Neutrophil (primary cell): ENCODE measurements around the gene SLC6A8.
"Not testable (repeated sequence)": the region's sequence is repeated elsewhere in the genome, so short reads cannot be mapped to it uniquely, and the experiment has no call there.

Source experiments
- H3K27ac ChIP-seq: fragments of 200-600 bp; sonication (generic); 2 replicates; pipeline ENCODE4 v1.5.1; 2016; ENCODE audit warnings: mild to moderate bottlenecking, moderate library complexity
- H3K27me3 ChIP-seq: fragments of 200-600 bp; sonication (generic); 2 replicates; pipeline ENCODE4 v1.6.0; 2016; ENCODE audit warnings: mild to moderate bottlenecking
- H3K36me3 ChIP-seq: fragments of 200-600 bp; sonication (generic); 2 replicates; pipeline ENCODE4 v1.5.1; 2017
- H3K4me1 ChIP-seq, 2 experiments: fragments of 200-600 bp in 1 of 2; sonication (generic) in 1 of 2; 1 replicate in 1 of 2; 2 replicates in 1 of 2; pipeline versions ENCODE4 v1.5.1 to v1.6.1; 2013 to 2016; ENCODE audit warnings: low read depth in 1 of 2, low read length in 1 of 2, mild to moderate bottlenecking in 1 of 2, moderate library complexity in 1 of 2; ENCODE audit not compliant: control insufficient read depth in 1 of 2, insufficient read depth in 1 of 2
- H3K4me3 ChIP-seq, 2 experiments: fragments of 200-600 bp in 1 of 2; sonication (generic) in 1 of 2; 1 replicate in 1 of 2; 2 replicates in 1 of 2; pipeline ENCODE4 v1.5.1; 2013 to 2016; ENCODE audit warnings: low read depth in 1 of 2, low read length in 1 of 2, mild to moderate bottlenecking in 1 of 2, moderate library complexity in 1 of 2
- H3K9me3 ChIP-seq: fragments of 200-600 bp; sonication (generic); 2 replicates; pipeline ENCODE4 v1.5.1; 2016
- CTCF ChIP-seq: fragments of 200-600 bp; sonication (generic); IDR thresholded peaks from 2 replicates; pipeline ENCODE4 v1.5.1; 2016; ENCODE audit warnings: antibody characterized with exemption

The SLC6A8 gene

DNA sequence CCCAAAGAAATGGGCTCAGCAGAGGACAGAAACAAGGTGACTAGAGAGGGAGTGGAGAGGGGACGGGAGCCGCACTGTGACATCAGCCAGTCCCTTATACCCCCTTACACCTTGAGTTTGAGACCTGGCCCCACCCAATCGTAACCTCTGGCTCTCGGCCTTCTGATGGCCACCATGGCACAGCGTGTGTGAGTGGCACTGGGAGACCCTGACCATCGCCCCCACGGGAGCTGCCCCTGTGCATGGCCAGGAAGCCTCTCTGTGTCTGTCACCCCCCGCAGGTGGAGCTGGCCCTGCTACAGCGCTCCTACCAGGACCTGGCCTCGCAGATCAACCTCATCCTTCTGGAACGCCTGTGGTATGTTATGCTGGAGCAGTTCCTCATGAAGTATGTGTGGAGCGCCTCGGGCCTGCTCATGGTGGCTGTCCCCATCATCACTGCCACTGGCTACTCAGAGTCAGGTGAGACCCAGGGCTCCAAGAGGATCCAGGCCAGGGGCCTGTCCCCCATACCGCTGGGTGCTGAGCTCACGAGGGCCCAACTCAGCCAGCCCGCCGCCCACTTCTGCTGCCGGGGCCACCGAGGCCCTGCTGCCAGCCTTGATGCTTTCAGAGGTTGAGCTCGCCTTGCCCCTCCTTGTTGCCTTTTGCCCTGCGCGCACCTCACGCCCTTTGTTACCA, 41.4 kb downstream of the SLC6A8 start:
- Histone ChIP-seq H3K4me3 (no peak overlapping the region), H3K27me3 (no peaks in the 10 kb centered on the region), H3K27ac (no peak overlapping the region), H3K4me1 (peaks cover 32 to 33% of the 10 kb centered on the region in 2 experiments), H3K36me3 (peaks cover 6% of the 10 kb centered on the region), H3K9me3 (no peaks in the 10 kb centered on the region)
- TF ChIP-seq CTCF, result no peak

- H3K4me3 ChIP-seq, H3K36me3 ChIP-seq, H3K27ac ChIP-seq, H3K9me3 ChIP-seq, H3K27me3 ChIP-seq: not testable (repeated sequence)
- peaks cover 30 to 31% of the 10 kb centered on the region in 2 experiments for H3K4me1 ChIP-seq
Observed at GRCh38 chrX:153730115-153730514, 42.4 kb downstream of the SLC6A8 start.

- no peaks in the 10 kb centered on the region for H3K27me3 ChIP-seq
- peaks cover 18 to 21% of the 10 kb centered on the region in 2 experiments for H3K4me1 ChIP-seq
- no peak overlapping the region for H3K4me3 ChIP-seq
- no peaks in the 10 kb centered on the region for H3K9me3 ChIP-seq
- H3K27ac ChIP-seq, result no peak overlapping the region
- TF ChIP-seq CTCF, result no peak
- peaks cover 13% of the 10 kb centered on the region for H3K36me3 ChIP-seq
Observed at GRCh38 chrX:153731117-153731844, 43.6 kb downstream of the SLC6A8 start.

GRCh38 chrX:153731845-153732215, 44.1 kb downstream of the SLC6A8 start:
- Histone ChIP-seq H3K36me3 (peaks cover 18% of the 10 kb centered on the region), H3K27ac (no peak overlapping the region), H3K4me1 (peaks cover 16% of the 10 kb centered on the region in 2 experiments), H3K4me3 (no peak overlapping the region), H3K9me3 (no peaks in the 10 kb centered on the region), H3K27me3 (no peaks in the 10 kb centered on the region)
- no peak for TF ChIP-seq CTCF

DNA sequence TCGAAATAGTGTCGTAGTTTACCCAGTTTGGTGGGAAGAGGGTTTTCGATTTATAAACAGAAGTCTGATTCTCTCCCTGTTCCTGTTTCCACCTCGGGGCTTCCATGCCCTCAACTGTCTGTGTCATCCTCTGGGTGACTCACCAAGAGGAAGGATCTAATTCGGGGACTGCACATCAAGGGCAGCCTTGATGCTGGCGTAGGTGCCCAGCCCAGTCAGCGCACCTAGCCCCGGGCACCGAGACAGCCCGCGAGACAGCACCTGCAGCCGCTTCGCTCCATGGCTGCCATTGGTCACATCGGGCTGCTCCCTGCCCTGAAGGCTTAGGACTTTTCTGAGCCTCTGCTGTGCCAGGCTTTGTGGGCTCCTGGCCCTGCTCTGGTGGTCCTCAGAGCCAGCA, 44.7 kb downstream of the SLC6A8 start:
- H3K9me3 ChIP-seq, result no peaks in the 10 kb centered on the region
- H3K36me3 ChIP-seq, result peaks cover 24% of the 10 kb centered on the region
- no peak overlapping the region for H3K27ac ChIP-seq
- H3K4me3 ChIP-seq, result no peak overlapping the region
- H3K27me3 ChIP-seq, result no peaks in the 10 kb centered on the region
- H3K4me1 ChIP-seq, result peaks cover 10% of the 10 kb centered on the region in 2 experiments
- TF ChIP-seq CTCF, result no peak

DNA sequence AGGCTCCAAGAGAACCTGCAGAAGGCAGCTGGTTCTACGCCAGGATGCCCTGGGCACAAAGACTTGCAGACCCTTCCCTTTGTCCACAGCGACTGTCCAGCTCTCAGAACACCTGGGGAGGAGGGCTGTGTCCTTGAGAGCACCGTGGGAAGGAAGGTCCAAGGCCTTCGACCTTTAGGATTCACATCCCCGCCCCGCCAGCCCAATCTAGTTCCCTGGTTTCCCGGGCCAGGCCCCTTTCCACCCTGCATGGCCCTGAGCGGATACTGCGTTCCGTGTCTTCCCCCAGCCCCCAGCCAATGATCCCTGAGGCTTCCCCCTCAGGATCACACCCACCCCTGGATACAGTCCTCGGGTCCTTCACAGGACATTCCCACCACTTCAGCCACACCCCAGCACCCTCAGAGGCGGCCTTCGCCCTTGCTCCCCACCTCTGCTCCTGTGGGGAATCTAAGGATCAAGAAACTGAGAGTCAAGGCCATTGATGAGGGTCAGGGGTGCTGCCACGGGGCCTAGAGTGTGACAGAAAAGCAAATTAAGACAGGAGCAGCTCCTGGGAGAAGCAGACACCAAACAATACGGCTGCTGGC, 46.0 kb downstream of the SLC6A8 start:
- Histone ChIP-seq H3K9me3 (no peaks in the 10 kb centered on the region), H3K27ac (no peak overlapping the region), H3K4me3 (no peak overlapping the region), H3K36me3 (peaks cover 36% of the 10 kb centered on the region), H3K27me3 (no peaks in the 10 kb centered on the region), H3K4me1 (no peaks in the 10 kb centered on the region)
- TF ChIP-seq CTCF, result no peak
